BE2C (cell line): ENCODE data around the gene LHFPL2.
A peak's percentile ranks its signal among the peaks of the same experiment; 100 is the strongest.

ENCODE experiments used
- DNase-seq: peaks from one replicate; pipeline ENCODE4 v3.0.0-alpha.2; 2020
- H3K27me3 ChIP-seq: fragments of 250-450 bp; sonication (Bioruptor Pico); 2 replicates; pipeline ENCODE4 v1.5.1; 2020; ENCODE audit warnings: mild to moderate bottlenecking
- H3K36me3 ChIP-seq: fragments of 250-450 bp; sonication (Bioruptor Pico); 2 replicates; pipeline ENCODE4 v1.5.1; 2020; ENCODE audit warnings: mild to moderate bottlenecking
- H3K4me1 ChIP-seq: fragments of 250-450 bp; sonication (Bioruptor Pico); 2 replicates; pipeline ENCODE4 v1.5.1; 2020
- H3K4me3 ChIP-seq: 2 replicates; pipeline ENCODE4 v1.5.1; 2011; ENCODE audit warnings: low read depth, low read length
- H3K9me3 ChIP-seq: fragments of 250-450 bp; sonication (Bioruptor Pico); 2 replicates; pipeline ENCODE4 v1.5.1; 2020
- TF ChIP-seq, protein P1 (sequence below): IDR thresholded peaks from 2 replicates; pipeline ENCODE4 v1.5.1; 2012; ENCODE audit warnings: mild to moderate bottlenecking, low read depth, low read length

LHFPL2 gene

DNA sequence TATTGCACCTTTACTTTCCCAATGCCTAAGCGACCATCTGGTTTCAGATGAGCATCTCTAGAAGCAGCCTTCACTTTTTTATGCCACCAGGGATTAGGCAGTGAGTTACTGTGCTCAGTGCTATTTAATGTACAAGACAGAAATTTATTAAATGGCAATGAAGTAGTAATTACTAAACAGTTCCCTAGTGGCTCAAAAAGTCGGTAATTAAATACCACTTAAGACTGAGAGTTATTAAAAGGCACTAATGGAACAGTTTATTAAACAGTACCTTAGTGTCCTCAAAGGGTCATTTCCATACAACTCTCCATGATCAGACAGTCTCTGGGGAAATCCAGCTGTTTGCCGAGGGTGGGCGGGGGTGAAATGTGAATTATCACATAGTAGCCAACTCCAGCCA, 42.3 kb downstream of the LHFPL2 start:
- TF ChIP-seq, protein P1, sequence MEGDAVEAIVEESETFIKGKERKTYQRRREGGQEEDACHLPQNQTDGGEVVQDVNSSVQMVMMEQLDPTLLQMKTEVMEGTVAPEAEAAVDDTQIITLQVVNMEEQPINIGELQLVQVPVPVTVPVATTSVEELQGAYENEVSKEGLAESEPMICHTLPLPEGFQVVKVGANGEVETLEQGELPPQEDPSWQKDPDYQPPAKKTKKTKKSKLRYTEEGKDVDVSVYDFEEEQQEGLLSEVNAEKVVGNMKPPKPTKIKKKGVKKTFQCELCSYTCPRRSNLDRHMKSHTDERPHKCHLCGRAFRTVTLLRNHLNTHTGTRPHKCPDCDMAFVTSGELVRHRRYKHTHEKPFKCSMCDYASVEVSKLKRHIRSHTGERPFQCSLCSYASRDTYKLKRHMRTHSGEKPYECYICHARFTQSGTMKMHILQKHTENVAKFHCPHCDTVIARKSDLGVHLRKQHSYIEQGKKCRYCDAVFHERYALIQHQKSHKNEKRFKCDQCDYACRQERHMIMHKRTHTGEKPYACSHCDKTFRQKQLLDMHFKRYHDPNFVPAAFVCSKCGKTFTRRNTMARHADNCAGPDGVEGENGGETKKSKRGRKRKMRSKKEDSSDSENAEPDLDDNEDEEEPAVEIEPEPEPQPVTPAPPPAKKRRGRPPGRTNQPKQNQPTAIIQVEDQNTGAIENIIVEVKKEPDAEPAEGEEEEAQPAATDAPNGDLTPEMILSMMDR: no peak
- no peaks in the 10 kb centered on the region for H3K9me3 ChIP-seq
- H3K4me3 ChIP-seq: no peak overlapping the region
- 0 out of 2 replicates have a peak, but pooled peaks cover 4% of the 10 kb centered on the region for H3K4me1 ChIP-seq
- peak; percentile 32 for DNase-seq
- no peaks in the 10 kb centered on the region for H3K27me3 ChIP-seq
- H3K36me3 ChIP-seq: no peaks in the 10 kb centered on the region

DNA sequence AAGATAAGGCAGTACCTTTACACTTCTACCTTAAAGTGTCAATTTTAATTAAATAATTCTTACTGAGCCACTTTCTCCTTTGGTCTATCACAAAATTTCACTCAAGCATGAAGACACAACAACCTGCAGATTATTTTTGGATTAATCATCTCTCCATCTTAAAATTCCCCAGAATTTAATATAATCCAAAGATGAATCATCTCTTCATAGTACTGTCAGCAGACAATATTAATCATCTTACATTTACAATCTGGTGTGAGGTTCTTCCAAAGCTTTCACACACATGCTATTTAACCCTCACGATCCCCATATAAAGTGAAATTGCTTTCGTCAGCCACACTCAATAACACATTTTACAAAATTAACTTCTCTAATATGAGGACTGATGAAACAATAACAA, 43.0 kb downstream of the LHFPL2 start:
- no peak for DNase-seq
- Histone ChIP-seq H3K27me3 (no peaks in the 10 kb centered on the region), H3K4me1 (0 out of 2 replicates have a peak, but pooled peaks cover 4% of the 10 kb centered on the region)

DNA sequence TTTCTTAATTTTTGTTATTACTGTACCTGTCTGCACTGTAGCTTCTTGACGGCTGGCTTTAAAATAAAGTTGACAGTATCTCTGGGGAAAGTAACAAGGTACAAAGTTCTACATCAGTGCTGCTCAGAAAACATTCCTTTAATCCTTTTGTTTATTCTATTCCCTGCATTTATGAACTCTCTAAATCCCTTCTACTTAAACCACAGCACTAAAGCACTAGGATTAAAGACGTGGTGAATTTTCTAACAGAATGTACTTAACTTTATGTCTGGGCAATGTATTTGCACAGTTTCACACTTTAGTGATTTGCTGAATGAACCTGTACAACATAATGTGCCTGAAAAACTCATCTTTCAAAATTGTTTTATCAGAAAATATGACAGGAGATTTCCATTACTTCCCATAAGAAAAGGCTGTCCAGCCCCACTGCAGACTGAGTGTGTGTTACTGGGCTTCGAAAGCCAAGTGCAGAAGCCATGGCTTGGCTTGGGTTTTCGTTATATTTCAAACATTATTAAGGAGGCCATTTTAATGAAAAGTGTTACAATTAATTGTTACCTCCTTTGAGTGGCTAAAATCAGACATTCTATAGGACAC, 43.8 kb downstream of the LHFPL2 start:
- Histone ChIP-seq H3K4me3 (no peak overlapping the region), H3K27me3 (no peaks in the 10 kb centered on the region), H3K9me3 (no peaks in the 10 kb centered on the region), H3K4me1 (0 out of 2 replicates have a peak, but pooled peaks cover 4% of the 10 kb centered on the region), H3K36me3 (no peaks in the 10 kb centered on the region)
- no peak for DNase-seq
- TF ChIP-seq, protein P1: no peak

More for the DNA sequence above, 43.0 kb downstream of the LHFPL2 start:
- H3K36me3 ChIP-seq: no peaks in the 10 kb centered on the region
- TF ChIP-seq, protein P1: no peak
- no peaks in the 10 kb centered on the region for H3K9me3 ChIP-seq
- H3K4me3 ChIP-seq: no peak overlapping the region

DNA sequence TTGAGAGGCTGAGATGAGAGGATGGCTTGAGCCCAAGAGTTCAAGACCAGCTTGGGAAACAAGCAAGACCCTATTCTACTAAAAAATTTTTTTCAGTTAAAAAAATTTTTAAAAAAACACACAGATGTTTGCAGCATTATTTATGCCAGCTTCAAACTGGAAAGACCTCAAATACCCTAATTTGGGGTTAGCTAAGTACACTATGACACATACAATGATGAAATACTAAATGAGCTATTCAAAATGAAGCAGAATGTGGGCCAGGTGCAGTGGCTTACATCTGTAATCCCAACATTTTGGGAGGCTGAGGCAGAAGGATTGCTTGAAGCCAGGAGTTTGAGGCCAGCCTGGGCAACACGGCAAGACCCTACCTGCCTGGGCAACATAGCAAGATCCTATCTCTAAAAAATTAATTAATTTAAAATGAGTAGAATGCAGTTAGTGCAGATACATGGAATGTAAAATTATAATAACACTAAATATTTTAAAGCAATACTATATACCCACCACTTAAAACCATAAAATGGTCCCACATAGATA, 44.9 kb downstream of the LHFPL2 start:
- no peaks in the 10 kb centered on the region for H3K9me3 ChIP-seq
- no peaks in the 10 kb centered on the region for H3K27me3 ChIP-seq
- TF ChIP-seq, protein P1: no peak
- H3K4me1 ChIP-seq: 0 out of 2 replicates have a peak, but pooled peaks cover 4% of the 10 kb centered on the region
- no peaks in the 10 kb centered on the region for H3K36me3 ChIP-seq
- DNase-seq: no peak
- H3K4me3 ChIP-seq: no peak overlapping the region

DNA sequence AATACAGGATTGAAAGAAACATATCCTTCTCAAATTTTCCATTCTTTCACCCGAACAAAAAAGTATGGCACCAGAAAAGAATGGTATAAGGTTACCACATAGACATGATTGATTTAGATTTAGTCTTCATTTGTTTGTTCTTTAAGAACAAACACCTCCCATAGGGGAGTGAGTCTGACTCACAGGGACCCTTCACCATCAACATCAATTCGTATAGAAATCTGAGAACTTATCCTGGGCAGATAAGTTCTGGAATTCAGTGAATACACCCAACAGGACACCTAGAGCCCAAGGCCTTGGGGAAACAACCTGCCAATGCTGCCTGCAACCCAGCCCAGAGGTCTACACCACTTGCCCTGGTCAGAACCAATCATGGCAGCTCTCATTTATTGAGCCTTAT, 46.2 kb downstream of the LHFPL2 start:
- TF ChIP-seq, protein P1: no peak
- H3K9me3 ChIP-seq: no peaks in the 10 kb centered on the region
- H3K4me3 ChIP-seq: no peak overlapping the region
- H3K4me1 ChIP-seq: 0 out of 2 replicates have a peak, but pooled peaks cover 4% of the 10 kb centered on the region
- H3K27me3 ChIP-seq: no peaks in the 10 kb centered on the region
- H3K36me3 ChIP-seq: no peaks in the 10 kb centered on the region
- DNase-seq: no peak

DNA sequence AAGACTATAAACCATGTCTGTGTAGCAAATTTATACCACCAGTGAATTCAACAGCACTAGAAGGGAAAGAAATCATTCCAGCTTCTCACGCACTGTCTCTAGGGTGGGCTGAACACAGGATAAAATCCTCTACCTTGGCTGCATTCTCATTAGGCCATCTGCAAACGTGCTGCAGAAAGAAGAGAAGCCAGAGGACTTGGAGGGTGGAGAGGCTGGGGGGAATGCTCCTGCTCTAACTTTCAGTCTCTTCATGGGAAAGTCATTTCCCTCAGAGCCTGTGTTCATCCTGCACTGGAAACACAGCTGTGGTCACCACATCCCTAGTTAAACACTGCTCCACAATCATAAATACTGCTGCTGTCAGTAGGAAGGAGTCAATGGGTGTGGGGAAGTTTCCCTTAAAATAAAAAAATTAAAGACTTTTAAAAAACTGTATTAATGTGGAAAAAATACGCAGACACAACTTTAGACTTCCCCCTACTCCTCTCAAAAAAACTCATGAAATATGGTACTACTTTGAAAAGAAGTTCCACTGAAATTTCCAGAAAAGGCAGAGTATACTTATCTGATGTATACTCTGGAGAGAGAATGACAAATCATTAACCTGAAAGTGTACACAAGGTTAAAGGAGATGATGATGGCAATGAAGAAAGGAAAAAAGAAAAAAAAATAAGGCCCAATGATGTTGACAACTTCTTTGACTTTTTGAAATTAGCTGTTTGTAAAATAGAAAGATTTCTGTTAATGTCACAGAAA, 46.8 kb downstream of the LHFPL2 start:
- Histone ChIP-seq H3K9me3 (no peaks in the 10 kb centered on the region), H3K36me3 (no peaks in the 10 kb centered on the region), H3K4me1 (0 out of 2 replicates have a peak, but pooled peaks cover 4% of the 10 kb centered on the region), H3K4me3 (no peak overlapping the region), H3K27me3 (no peaks in the 10 kb centered on the region)
- DNase-seq: no peak
- TF ChIP-seq, protein P1: no peak
